ENCODE measurements around the gene CDH4.

Gene CDH4

DNA sequence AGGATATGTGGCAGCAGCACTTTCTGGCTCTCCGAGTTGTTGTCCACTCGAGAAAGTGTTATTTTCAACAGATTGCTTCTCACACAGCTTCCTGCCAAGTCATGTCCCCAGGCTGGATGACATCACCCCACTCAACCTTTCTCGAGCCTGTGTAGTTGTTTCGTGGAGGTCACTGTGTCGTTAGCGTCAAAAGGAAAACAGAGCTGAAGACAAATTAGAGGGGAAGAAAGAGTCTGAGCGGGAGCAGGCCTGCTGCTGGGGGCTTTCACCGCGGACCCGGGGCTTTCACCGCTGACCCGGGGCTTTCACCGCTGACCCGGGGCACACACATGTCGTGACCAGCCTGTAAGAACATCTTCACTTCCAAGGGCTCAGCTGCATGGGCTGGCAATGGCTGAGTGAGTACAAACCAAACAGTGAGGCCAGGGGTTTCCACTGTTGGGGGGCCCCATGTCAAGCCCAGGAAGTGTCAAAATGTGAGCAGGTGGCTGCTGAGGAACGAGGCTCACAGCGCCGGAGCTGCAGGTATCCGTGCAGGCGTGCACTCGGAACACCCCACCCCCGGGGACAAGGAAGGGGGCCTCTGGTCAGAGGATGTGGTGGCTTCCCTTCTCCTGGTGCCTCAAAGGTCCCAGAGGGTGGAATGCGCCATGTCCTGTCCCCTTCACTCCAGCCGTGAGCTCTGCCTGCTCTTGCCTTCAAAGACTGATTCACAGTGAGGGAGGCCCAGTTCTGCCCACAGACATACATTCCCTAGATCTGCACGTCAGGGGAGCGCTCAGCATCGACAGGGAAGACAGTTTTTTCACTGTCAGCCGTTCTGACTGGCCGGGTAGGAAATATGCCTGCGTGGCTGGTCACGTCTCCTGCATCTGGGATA lies 447.7 kb downstream of the CDH4 start:
- DNase-seq = peak; percentile 88

DNA sequence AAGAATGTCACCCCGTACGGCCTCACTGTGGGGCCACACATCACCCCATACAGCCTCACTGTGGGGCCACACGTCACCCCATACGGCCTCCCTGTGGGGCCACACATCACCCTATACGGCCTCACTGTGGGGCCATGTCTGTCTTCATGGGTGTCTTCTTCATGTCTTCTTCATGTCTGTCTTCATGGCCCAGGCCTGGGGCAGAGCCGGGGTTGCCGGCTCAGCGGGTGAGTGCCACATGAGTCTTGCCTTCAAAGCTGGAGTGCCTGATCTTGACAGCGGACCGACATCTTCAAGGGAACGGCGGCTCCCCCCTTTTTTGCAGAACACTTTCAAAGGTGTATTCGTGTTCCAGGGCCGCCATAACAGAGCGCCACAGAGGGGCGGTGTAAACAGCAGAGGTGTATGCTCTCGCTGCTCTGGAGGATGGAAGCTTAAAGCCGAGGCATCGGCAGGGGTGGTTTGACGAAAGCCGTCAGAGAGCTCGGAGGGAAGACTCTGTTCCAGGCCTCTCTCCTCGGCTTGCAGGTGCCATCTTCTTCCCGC lies 448.6 kb downstream of the CDH4 start:
- DNase-seq = no peak

DNA sequence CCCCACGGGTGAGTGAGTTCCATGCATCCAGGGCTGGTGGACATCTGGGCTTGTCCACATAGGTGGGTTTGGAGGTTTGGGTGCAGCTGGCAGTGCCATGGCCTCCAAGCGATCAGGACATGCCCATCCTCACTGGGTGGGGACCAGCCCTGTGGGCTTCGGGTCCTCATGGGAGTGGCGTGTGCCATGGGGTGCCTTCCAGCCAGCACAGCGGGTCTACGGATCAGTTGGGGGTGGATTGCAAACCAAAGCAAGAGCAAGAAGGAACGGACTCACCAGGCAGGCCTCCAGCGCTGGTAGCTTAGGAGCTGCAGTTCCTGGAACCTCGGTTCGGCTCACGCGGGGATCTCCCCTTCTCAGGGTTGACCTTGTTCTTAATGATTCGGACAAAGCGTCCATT lies 449.3 kb downstream of the CDH4 start:
- no peak for DNase-seq

DNA sequence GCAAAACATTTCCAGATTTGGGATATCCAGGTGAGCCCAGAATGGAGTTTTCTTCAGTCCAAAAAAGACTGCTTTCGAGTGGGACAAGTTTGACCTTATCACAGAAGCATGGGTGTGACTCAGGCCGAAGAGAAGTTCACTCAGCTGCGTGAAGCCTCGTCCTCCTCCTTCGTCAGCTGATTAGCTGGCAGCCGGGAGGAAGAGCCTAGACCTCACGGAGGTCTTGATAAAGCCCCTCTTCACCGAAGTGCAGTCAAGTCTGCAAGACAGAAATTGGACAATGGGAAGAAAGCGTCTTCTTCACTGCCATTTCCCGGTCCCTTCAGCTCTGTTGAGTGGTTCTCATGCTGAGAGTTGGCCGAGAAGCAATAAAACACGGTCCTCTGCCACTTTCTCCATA lies 449.7 kb downstream of the CDH4 start:
- no peak for DNase-seq

DNA sequence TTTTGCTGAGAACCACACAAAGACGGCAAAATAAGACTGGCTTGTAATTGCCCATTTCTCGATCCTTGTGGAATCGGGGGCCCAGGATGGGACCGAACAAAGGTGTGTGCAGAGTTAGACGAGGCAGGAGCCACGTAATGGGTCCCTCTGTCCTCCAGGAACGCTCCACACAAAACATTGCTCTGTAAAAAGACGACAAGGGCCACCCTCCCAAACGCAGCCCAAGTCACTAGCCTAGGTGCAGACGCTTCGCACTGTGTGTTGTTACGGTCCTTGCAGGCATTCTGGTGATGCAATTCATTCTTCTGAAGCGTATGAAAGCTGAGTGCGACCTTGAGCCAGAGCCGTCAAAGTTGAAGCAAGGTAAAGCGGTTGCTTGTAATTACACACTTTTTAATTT lies 450.2 kb downstream of the CDH4 start:
- DNase-seq = no peak

DNA sequence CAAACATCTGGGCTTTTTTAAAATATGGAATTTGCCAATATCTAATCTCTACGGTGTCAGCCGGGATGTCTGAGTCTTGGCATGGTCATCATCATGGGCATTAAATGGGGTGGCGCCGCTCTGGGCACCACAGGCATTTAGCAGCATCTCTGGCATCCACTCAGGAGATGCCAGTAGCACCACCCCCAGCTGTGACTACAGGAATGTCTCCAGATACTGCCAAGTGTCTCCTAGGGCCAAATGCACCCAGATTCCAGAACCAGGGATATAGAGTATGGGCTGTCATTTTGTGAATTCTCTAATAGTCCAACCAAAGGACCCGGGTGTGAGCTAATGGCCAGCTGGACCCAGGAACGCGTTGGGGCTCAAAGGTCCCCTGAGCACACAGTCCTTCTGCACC lies 452.6 kb downstream of the CDH4 start:
- DNase-seq = no peak

DNA sequence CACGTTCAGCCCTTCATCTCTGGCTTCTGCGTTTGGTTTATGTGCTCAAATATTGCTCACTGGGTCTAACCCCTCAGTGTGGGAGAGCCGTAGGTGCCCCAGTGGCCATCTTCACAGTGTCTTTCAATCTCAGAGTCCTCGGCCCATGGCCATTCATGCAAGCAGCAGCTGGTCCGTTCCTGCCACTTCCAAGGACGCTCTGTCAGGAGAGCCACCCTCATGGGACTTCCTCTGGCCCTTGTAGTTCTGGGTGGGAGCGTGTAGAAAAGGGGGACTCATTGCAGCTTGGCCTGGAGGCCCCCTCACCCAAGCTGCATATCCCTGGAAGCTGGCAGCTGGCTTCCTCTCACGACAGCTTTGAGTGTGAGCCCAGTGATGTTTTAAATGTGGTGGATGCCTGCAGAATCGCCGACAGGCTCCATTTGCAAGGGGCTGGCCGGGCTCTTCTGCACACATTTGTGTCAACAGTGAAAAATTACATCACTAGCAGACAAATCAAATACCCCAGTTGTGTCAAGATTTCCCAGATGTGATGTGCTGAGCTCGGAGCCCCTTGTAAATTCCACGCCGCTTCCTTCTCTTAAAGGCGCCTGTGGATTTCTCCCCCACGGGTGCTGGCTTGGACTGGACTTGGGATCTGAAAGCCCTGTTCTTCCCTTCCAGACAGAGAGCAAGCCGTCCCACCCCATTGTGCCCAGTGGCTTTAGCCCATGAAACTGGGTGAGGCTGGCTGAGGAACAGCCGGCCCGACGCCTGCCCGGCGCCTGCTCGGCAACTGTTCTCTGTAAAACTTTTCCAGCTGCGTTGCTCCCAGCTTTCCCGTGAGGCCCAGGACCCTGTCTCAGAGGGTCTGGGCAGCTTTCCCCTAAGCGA lies 453.6 kb downstream of the CDH4 start:
- no peak for DNase-seq

DNA sequence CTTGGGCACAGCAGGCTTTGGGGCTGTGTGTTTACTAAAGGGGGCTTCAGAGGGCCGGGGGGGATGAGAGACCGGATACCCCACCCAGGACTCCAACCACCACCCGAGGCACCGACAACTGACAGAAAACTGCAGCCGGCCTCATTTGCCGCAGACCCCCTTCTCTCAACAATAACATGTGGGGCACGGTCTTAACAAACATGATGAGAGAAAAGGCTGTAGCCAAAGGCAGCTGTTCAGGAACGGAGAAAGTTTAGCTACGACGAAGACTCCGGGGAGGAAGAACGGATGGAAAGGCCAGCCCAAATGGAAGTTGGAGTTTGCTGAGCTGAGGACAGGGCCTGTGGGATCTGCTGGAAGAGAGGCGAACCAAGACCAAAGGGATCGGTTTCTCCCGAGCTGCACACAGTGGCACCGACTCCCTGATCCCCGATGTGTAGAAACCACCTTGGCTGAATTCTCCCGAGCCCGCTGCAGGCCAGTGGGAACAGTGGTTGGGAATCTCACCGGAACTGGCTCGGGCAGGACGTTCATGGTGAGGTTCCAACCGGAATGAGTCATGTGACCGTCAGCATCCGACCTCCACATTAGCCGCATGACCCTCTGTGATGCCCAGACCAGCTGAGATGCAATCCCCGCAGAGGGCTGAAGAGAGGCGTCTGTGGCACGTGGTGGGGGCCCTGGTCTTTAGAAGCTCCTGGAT lies 454.3 kb downstream of the CDH4 start:
- no peak for DNase-seq

DNA sequence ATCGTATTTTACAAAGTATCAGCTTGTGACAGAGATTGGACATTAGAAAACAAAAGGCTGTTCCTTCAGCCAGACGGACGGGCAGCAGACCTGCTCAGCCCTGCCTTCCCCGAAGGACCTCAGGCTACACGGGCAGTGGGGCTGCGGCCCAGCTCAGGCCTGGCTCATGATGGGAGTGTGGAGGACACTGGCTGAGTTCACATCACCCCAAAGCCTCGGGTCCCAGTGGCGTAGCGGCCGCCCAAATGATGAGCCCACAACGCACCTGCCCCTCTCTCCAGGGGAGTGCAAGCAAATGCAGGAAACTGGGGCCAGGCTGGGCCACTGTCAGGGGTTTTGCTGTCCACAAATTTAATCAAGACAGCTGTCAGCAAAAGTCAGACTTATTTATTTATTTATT lies 456.8 kb downstream of the CDH4 start:
- no peak for DNase-seq

DNA sequence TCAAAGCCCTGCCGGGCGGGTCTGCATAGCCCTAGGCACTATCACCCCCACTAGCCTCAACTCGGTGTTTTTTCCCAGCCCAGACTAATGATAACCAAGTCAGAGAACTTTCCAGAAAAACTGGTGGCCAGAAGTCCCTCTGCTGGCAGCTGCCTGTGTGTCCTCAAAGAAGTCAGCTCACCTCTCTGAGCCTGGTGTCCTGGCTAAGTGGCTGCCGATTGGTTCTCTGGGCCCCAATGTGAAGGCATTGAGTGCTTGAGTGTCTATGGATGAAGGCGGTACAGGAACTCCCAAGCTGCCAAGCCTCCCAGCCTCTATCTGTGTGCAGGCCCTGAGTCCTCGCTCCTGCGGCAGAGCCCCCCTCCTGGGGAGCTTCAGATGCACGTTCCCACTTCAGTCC lies 458.0 kb downstream of the CDH4 start:
- DNase-seq = no peak

DNA sequence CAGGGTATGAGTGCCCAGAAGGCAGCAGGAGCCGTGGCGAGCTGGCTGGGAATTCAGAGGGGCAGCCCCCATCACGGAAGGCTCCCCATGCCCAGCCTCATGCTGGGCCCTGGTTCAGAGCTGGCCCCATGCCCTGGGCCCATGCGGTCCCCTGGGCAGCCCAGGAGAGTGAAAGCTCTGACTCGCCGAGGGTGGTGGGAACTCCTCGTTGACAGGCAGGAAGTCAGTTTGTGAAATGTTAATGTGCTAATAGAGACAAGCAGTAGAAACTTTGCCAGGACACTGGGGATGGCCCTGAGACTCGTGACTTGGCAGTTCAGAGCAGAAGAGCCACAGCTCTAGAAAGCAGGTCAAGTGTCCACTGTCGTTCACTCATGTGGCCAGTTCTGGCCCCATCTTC lies 460.6 kb downstream of the CDH4 start:
- no peak for DNase-seq

DNA sequence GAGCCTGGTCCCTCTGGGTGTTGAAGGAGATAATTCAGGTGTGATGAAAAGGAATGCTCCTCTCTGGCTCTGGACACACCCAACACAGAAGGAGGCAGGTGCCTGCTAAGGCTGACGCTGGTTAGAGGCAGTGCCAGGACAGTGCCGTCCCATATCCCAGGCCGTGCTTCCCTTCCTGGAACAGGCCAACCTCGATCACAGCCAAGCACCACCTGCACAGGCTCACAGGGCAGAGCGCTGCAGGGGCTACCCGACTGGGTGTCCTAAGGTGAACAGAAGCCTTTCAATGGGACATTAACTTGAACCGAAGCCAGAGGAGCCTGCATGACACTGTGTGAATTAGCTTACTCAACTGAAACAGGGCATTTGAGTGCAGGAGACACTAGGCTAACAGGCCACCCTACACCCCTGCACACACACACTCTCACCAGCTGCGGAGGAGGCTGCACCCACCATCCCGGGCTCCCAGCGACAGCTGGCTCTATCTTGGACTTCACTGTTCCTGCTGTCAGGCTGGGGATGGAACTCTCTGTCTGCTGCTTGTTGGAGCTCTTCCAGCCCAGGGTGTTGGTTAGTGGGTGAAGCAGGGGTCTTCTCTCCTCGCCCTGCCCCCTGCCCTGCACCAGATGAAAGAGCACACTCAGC lies 466.4 kb downstream of the CDH4 start:
- no peak for DNase-seq

DNA sequence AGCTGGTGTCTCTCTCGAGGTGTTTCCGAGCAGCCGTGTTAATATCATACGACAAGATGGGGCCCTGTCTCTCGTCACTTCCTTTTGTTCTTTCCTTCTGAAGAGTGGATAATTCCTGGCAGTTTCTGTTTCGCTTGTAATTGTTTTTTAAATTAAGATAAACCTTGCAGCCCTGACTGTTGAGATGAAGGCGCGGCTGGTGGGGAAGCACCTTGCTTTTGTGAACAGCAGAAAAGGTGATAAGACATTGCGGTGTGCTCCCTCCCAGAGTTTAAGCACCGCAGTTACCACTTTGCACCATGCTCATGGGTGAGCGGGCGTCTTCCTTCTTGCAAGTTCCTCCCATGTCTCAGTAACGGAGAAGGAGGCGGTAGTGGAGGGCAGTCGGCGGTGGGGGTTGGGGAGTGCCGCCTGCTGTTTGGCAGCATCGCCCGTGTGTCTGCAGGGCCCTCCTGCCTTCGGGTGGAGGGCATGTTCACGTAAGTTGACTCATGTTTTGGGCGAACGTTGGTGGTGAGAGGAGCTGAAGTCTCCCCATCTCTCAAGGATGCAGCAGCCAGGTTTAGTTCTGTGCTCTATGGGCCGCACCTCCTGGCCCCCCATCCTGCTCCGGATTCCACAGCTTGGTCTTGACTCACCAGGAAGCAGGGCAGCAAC lies 467.8 kb downstream of the CDH4 start:
- no peak for DNase-seq

DNA sequence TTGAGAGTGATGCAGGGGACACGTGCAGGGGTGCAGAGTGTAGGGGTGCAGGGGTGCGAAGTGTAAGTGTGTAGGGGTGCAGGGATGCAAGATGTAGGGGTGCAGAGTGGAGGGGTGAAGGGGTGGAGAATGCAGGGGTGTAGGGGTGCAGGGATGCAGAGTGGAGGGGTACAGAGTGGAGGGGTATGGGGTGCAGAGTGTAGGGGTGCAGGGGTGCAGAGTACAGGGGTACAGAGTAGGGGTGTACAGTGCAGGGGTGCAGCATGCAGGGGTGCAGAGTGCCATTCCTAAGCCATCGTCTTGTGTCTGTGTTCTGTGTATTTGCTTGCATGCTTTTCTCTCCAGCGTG lies 468.3 kb downstream of the CDH4 start:
- DNase-seq = no peak

DNA sequence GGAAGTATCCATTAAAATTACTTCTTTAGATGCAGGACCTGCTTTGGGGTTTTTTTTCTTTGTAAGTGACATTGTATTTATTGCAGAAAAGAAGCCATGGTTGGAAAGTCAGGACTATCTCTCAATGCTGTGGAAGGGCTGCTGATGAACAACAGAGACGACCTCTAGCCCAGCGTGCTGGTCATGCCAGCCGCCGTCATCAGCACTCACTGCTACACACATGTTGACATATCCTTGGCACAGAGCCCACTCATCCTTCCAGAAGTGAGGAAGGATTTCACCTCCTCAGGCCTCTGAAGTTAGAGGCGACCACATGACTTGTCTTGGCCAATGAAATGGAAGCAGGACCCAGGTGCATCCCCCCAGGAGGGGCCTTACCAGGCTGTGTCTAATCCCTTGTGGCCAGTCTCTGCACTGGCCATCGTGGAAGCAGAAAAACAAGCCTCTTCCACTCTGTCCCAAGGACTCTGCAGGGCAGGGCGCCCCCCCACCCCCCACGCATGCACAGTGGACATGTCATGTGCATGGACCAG lies 470.2 kb downstream of the CDH4 start:
- DNase-seq = no peak

DNA sequence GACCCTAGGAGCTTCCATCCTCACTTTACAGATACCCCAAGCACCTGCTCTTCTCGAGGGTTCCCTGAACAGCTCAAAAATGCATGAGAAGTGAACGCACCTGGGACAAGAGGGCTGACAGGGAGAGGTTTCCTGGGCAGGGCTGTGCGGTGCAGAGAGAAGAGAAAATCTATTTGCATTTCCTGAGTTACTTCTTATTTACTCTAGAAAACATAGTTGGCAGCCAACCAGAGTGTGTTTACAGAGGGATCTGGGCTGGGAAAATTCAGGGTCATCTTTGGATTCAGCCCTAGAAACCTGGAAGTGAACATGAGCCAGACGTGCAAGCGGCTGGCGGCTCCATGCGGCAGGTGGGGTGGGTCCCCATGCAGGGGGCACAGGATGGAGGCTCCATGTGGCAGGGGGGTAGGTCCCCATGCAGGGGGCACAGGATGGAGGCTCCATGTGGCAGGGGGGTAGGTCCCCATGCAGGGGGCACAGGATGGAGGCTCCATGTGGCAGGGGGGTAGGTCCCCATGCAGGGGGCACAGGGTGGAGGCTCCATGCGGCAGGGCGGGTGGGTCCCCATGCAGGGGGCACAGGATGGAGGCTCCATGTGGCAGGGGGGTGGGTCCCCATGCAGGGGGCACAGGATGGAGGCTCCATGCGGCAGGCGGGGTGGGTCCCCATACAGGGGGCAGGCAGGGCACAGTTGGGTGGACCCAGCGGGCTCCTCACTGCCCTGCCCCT lies 471.6 kb downstream of the CDH4 start:
- DNase-seq = no peak

DNA sequence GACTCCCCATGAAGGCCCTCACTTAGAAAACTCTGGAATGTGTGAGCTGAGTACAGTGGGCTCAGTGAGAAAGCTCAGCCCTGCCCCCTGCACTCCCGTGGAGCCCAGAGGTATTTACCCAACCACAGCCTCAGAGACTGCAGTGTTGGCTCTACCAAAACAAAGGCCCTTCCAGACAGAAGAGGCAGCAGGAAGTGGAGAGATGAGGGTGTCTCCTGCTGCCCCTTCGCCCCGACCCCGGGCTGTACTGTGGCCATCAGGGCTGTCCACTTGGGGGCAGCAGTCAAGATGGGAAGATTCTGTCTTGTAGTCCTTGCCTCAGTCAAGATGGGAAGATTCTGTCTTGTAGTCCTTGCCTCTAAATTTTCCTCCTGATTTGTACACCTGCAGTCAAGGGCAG lies 472.3 kb downstream of the CDH4 start:
- peak; percentile 68 for DNase-seq

DNA sequence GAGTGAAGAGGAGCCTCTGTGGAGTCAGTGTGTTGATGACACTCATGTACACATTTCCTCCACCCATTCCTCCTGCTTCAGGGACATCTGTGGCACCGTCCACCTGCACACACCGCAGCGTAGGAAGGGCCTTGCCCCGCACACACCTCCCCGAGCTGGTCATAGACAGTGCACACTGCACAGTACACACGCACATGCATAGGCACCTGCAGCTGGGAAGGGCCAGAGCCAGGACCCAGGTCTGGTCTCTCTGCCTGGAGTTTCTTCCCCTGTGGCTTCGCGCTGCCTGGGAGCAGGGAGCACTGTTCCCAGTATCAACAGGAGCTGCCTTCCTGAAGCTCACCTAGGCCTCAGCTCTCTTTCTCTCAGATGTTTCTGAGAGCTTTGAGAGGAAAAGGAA lies 473.1 kb downstream of the CDH4 start:
- DNase-seq = no peak

DNA sequence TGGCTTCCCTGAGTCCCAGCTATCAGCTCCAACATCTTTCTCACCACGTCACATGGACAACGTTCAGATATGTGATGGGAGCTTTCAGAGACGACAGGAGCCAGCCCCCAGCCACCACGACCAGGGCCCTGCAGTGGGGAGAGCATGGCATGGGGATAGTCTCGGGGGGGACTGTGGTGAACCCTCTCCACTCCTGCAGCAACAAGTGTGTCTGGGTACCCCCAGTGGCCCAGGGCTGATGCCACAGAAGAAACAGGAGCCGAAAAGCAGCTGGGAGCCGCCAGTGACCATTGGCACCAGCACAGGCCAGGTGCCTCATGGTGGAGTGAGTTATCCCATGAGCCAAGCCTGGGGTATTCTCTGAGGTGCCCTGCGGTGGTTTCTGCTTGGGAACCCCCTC lies 473.9 kb downstream of the CDH4 start:
- no peak for DNase-seq

DNA sequence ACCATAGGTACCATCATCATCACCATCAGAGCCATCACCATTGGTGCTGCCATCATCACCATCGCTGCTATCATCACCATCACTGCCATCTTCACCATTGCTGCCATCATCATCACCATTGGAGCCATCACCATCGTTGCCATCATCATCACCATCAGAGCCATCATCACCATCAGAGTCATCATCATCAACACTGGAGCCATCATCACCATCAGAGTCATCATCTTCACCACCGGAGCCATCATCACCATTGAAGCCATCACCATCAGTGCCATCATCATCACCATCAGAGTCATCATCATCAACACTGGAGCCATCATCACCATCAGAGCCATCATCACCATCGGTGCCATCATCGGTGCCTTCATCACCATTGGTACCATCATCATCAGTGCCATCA lies 474.9 kb downstream of the CDH4 start:
- no peak for DNase-seq

DNA sequence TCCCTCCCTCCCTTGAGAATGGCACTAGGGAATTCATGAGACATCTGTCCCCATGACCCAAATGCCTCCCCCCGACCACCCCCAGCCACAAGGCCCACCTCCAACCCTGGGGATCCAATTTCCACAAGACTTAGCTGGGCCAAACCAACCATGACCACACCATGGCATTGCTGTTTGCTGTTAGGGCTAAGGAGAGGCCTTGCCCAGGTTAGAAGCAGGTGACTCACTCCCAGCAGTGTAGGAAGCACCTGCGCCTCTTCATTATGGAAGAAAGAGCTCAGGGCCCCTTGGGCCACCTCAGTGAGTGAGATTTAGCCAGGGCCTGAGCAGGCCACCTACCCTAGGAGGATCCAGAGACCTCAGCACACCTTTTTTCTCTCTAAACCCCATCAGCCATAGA lies 475.7 kb downstream of the CDH4 start:
- DNase-seq = no peak

All from islet precursor cell (in vitro differentiated cells).